HG02884 (cell line): Measurements from ENCODE around the gene SFXN5.

ENCODE experiments used
- ATAC-seq: cut with Tn5 transposase; IDR thresholded peaks from one replicate; pipeline ENCODE4 v1.9.1; 2021; ENCODE audit warnings: mild to moderate bottlenecking, moderate library complexity; ENCODE audit not compliant: unreplicated experiment

Gene SFXN5

DNA sequence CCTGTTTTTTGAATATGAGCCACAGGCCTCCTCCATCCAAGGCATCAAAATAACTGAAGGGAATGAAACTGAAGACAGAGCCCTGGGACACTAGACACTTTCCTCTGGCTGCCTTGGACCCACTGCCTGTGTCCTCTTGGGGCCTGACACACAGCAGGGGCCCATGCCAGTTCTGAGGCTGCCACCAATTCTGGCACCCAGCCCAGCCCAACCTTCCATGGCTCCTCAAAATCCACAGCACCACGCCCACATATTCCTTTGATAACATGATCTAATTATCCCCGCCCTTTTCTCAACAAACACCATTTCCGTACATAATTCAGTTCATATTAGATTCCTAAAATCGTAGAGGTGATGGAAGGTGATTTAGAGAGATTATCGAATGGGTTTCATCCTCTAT is 90.0 kb downstream of the SFXN5 start:
- ATAC-seq: no peak

DNA sequence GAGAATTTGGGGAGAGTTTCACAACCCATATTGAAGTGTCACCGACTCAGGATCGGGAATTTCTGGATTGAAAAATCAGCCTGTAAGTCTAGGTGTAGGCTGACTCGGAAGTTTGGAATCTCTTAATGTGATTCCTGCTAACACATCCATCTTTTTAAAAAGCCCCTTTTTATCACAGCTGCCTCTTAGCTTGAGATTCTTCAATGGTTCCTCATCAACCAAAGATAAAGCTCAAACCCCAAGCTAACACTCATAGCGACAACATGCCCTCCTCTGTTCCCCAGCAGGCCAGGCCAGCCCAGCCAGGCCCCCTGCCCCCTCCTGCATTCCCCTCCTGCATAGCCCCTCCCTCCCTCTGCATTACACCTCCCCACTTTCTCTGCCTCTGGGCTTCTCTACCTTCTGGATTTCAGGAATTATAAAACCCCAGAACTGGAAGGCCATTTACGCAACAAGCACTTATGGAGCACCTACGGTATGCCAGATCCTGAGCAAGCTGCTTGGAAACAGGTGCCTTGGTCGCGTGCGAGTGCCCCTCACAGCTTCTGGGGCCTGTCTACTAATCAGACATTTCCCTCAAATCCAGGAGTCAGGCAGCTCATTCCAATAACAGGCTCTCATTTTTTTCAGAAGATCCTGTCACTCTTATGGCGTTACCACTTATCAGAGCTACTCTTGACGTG is 90.8 kb downstream of the SFXN5 start:
- no peak for ATAC-seq

DNA sequence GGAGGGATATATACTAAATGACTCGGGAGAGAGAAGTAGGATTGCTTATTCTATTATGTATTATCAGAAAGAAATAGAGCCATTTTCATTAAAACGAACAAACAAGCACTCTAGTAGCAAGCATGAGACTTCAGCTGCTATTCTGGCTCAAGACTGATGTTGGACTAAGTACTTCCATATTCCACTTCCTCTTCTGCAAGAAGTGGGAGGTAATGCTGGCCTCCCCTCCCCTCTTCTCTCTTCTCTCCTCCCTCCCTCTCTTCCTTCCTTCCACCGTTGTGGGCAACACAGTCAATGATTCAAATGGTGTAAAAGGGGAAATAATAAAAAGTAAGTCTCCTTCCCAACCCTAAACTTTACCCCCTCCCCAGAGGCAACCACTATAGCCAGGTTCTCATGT is 91.6 kb downstream of the SFXN5 start:
- no peak for ATAC-seq

DNA sequence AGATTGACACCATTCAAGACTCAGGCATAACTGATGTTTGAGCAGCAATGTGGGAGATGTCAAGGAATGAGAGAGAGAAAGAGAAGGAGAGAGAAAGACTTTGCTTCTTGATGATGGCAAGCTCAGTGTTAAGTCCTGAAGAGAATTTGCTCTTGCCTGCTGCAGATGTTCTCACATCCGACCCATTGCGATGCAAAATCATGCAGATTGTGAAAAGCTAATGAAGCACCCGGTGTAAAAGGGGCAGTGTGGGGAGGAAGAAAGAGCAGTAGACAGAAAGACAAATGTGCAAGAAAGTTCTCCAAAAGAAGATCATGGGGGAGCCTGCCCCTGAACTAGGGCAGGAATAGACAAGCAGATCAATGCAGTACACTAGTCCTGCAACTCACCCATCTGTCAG is 96.5 kb downstream of the SFXN5 start:
- ATAC-seq: no peak

DNA sequence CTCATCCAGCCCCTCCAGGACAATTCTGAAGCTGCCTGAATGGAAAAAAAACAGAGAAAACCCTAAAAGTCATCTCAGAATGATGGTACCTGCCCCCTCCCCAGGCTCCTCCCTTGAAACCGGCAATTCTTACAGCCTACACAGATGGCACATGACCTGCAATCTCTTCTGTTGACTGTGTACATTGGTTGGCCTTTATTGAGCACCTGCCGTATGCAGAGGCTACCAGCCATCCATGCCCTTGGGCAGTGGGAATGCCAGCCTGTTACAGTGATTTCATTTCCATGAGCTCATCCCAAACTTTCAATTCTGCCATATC is 97.1 kb downstream of the SFXN5 start:
- no peak for ATAC-seq

DNA sequence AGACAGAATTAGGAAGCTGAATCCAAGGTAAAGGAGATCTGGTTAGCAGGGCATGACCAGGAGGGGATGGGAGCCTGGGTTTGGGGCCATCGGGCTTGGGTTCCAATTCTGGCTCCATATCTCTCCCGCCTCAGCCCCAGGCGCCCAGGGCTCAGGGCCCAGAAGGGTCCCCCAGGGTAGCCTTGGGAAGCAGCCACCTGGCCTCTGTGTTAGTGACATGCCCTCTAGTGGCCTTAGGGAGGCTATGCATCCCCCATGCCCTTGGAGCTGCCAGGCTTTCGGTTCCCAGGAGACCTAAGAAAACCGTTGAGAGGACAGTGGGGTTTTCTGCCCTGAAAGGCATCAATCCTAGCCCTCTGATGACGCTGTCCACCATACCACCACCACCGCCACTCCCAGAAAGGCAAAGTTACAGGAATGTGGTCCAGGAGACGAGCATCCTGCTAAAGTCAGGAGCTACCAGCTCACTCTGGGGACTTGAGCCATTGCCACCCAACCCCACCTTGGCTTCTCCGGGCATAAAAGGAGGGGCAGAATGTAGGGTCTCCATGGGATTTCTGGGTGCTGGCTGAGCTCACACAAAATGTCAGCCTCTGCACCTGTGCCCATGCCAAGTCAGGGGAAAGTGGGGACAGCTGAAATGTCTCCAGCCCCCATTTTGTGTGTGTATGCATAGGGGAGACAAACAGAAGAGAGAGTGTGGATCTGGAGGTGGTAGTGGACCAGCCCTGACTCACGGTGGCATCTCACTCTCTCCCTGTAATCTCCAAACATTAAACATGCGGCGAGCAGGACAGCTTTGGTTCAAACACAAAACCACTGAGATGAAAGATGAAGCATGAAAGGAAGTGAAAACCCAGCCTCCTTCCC is 97.7 kb downstream of the SFXN5 start:
- peak; percentile 82 for ATAC-seq

DNA sequence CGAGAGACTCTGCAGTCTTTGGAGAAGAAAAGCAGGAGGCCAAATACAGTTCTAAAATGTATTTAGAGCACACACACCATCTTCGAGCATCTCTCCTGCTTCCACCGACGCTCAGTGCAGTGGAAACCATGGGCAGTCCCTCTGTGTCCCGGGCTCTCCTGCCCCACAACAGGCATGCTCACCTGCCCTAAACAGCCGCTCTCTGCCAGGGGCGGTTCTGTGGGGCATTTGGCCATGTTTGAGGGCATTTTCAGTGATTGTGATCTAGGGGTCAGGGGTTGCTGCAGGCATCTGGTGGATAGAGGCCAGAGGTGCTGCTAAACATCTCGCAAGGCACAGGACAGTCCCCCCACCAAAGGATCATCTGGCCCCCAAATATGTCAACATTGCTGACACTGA is 98.4 kb downstream of the SFXN5 start:
- no peak for ATAC-seq

DNA sequence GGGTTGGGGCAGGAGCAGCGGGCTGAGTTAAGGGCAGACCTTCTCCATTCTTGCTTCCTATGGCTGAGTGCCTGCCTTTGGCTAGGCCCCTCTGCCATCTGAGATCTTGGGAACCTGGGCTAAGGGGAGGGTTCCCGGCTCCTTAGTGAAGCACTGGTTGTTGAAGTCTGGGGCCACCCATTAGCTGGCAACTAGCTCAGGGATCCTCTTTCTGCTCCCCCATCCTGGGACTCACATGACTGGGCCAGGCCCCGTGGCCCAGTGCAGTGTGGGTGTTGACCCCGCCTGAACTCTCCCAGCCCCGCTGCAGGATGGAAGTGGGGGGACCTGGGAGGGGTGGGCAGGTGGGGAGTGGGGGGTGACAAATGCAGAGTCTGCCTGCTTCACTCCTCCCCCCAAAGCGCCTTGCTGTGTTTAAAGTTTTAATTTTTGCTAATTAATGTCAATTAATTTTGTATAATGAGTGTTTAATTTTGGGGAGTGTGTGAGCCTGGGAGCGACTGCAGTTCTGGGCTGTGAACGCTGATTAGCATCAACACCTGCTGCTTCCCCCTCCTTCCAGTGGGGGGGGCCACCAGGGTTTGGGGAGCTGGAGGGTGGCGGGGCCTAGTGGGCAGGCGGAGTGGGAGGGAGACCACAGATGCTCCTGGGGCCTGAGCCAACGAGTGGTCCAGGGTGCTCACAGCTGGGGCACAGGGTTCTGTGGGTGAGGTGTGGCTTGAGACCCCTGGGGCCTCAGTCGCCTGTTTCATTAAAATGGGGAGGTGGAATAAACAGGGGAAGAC is 99.0 kb downstream of the SFXN5 start:
- no peak for ATAC-seq

DNA sequence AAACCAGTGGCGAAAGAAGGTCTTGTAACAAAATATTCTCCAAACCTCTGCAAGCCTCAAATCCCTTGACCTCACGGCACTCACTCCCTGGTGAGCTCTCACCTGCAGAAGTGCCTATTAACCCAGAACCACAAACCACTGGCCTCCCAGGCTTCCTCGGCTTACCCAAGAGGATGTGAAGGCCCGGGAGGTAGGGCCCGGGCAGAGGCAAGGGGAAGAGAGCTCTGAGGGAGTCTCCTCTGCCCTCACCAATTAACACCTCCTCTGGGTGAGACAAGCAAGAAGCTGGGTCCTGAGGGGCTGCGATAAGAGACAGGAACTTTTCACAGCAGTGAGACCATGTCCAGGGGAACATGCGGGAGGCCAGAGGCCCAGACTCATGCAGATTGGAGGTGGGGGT is 100.5 kb downstream of the SFXN5 start:
- ATAC-seq: no peak

DNA sequence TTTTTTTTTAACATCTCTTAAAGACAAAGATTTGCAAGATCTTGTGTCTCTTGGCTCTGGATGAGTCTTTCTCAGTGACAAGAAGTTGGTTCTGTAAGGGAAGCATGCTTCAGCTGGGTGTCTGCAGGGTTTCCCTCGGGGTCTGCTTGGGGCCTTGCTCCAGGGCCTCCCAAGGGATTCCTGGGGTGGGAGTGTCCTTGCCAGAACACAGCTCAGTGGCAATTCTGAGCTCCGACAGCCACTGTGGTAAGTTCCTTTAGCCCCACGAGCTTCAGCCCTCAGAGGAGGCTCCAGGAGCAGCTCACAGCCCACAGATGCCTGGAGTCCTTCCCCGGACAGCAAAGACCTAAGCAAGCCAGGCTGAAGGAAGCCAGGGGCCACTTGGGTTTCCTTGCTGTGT is 101.8 kb downstream of the SFXN5 start:
- ATAC-seq: no peak

DNA sequence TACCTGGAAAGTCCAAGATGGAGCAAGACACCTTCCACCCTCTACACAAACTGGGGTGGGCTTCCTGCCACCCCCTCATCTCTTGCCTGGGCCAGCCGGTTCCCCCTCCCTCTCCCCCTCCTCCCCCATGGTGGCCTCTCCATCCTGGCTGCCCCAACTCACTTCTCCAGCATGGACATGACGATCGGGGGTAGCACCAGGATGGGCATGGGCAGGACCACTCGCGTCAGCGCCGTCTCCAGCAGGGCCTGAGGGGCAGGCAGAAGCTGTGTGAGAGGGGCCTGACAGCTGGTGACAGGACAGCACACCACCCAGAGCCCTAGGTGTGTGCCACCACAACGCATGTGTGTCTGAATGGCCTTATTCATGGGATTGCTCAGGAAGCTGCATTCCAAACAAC is 103.2 kb downstream of the SFXN5 start:
- ATAC-seq: no peak

DNA sequence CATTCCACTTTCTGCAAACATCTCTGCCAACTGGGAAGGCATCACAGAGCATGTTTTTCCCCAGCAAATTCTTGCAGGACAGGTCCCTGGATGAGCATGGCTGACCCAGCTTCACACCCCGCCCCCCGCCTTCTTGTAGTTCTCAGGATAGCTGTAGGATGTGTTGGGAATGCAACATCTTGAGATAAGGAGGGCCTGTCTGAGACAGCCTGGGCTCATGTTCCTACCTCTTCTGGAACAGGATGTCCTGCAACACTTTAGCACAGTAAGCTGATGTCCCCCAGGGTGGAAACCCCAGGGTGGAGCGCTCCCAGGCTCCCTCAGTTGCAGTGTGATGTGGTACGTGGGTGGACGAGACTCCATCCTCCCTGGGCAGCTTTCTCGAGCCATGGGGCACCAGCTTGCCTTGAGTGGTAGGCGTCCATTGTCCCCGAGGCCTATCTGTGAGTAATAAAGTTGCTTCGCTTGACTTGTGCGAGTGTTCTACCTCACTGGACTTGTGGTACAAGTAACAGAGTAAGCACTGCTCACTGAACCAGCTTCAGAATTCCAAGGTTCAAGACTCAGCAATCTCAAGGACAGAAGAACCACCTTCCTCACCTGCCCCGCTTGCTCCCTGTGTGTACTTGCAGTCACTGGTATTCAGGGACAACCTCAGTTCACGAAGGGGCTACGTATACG is 105.6 kb downstream of the SFXN5 start:
- no peak for ATAC-seq

DNA sequence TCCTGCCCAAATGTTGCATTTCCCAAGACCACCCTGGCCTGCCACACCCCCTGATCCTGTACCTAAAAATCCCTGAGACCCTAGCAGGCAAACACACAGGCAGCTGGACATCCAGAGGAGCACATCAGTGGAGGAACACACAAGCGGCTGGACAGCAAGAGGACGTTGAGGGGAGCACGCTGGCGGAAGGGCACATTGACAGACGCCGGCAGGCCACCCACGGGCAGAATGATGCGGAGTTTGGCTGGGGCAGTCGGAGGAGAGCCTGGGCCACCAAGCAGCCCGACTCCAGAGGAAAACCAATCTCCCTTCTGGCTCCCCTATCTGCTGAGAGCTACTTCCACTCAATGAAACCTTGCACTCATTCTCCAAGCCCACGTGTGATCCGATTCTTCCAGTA is 106.5 kb downstream of the SFXN5 start:
- ATAC-seq: no peak

DNA sequence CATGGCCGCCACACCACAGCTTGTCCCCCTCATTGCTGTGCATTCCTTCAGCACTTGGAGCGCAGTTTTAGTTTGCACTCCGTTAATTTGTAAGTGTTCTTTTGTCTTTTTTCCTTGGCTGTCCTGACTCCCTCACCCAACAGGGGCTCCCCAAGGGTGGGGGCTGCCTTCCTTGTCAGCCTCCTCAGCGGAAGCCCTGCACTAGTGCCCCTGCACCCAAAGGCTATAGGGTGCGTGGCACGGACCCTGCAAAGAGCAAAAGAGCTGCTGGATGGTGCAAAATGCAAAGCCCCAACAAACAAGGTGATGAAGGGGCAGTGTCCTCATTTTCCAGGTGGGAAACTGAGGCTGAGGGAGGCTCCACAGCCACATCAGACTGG is 107.4 kb downstream of the SFXN5 start:
- ATAC-seq: no peak

DNA sequence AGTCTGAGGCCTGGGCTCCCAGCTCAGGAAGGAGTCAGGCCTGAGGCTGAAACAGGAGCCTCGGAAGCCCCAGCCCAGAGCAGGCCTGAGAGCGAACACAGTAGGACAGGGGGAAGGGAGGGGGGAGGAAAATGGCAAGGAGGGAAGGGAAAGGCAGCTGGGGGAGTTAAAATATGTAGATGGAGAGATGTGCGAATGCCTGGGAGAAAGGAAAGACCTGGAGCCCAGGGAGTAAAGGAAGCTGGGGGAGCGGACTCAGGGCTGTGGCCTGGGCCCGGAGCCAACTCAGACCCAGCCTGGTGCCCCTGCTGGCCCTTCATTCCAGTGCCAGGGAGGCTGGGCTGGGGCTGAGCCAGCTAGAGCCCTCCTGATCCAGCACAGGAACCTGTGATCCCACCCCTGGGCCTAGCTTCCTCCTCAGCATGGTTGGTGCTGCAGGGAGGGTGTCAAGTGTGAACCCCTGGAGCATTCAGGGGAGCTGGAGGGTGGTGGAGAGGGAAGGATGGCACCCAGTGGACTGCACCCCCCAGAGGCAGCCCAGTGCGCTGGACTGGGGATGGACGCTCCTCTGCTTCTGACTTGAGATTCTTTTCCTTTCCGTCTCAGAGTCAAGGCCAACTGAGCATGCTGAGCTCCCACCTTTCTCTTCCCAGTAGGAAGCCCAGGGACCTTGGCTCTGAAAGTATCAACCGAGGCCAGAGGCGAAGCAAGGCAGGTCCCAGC is 107.9 kb downstream of the SFXN5 start:
- no peak for ATAC-seq

DNA sequence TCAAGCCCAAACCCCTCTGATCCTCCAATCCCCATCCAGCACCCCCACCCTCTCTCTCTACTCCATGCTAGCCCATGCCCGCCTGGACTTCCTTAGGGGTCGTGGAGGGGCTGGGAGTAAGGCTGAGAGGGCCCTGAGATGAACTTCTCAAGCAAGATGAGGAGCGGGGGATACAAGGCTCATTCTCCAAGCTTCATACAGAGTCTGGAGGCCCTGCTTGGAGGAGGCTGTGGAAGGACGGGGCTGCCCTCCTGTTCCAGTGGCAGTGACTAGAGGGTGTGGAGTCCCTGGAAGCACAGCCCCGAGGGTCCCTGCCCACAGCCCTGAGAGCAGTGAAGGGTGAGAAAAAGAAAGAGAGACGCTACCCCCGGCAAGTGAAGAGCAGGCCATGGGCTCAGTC is 108.6 kb downstream of the SFXN5 start:
- no peak for ATAC-seq

DNA sequence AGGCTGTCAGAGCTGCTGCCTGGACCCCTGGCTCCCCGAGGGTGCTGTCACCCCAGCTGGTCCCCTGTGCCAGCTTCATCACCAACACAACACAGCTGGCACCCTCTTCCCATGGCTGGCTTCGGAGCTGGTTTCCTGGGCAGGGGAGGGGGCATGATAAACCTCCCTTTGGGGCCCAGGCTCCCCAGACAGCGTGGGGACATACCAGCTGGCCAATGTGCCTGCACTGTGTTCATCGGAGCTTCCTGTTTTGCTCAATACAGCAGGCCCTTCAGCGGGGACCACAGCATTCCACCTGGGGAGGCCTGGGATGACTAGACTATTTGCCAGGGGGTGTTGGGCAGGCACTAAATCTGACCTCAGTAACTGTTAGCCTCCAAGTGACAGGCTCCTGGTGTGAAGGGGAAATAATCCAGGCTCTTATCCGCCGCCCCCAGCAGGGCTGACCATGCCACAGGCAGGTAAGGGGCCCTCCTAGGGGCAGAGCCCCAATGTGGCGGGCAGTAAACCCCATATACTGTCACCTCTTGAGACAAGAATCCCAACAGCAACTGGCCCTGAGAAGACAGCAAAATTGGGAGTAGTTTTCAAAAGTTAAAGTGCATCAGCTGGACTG is 109.6 kb downstream of the SFXN5 start:
- ATAC-seq: no peak

DNA sequence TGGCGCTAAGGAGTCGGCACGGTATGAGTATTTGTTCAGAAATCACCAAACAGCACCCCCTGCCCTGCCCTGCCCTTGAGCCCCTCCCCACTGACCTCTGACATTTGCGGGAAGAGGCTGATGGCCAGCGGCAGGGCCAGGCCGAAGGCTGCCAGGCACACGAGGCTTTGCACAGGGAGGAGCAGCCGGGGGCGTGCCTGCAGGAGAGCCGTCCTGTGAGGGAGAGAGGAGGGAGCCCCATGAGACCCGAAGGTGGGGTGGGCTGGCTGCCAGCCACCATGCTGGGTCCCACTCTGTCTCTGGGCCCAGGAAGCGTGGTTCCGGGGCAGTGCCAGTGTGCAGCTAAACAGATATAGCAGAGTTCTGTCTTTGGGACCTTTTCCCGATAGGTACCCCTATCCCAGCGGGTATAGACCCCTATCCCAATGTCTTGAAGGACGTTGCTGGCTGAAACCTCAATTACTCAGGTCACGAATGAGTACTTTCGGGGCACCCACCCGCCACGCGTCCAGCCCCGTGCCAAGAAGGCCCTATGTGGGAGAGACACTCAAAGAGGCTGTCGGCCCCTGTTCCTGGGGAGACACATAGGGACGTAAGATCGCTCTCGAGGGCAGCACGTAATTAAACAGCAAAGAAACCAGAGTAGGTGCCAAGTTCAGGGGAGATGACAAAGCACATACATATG is 110.3 kb downstream of the SFXN5 start:
- ATAC-seq: no peak
